Pancreas (tissue), 10 donors: ENCODE data around the gene NFE2L2. TPM values are rescaled to one million over a fixed set of nuclear protein-coding genes. Genes with fewer than 3 reads are reported as not detected.
"Not testable (repeated sequence)": the region's sequence is repeated elsewhere in the genome, so short reads cannot be mapped to it uniquely, and the experiment has no call there.

Experiments used
- ATAC-seq, 4 donors: fragments of 200-7000 bp; cut with Tn5 transposase; one replicate each; pipeline versions ENCODE4 v1.8.0 to v1.9.1; 2020; ENCODE audit warnings: mild to moderate bottlenecking in 4 of 4, moderate library complexity in 4 of 4
- DNase-seq, 6 donors: peaks; one replicate each; pipeline ENCODE4 v3.0.0-alpha.2; 2020
- FAIRE-seq: peaks from 2 replicates; lab custom pipeline; 2012; peaks lifted over from hg19 to GRCh38; lab: Jason Lieb, UNC
- H3K27ac ChIP-seq, 4 donors: fragments of 200-600 bp; sonication (generic); 1 replicate in 3 of 4; 2 replicates in 1 of 4; pipeline versions ENCODE4 v1.5.0 to v1.8.0; 2020
- H3K27me3 ChIP-seq, 4 donors: fragments of 200-600 bp; one replicate each; pipeline ENCODE4 v1.8.0; 2021
- H3K36me3 ChIP-seq, 3 donors: fragments of 200-600 bp; sonication (generic) in 1 of 3; one replicate each; pipeline versions ENCODE4 v1.5.0 to v1.8.0; 2020 to 2021
- H3K4me1 ChIP-seq, 3 donors: fragments of 200-600 bp; one replicate each; pipeline ENCODE4 v1.8.0; 2021
- H3K4me3 ChIP-seq, 4 donors: fragments of 200-600 bp; sonication (generic) in 2 of 4; one replicate each; pipeline versions ENCODE4 v1.5.0 to v1.8.0; 2020 to 2021
- H3K9me3 ChIP-seq, 4 donors: fragments of 200-600 bp; one replicate each; pipeline ENCODE4 v1.8.0; 2021
- WGBS, 2 donors: extraction: QIAGEN DNeasy Blood & Tissue Kit; methylation state at CpG; one replicate each; pipeline ENCODE4 v1.1.7; 2013; 5-methylcytosine and 5-hydroxymethylcytosine counted together
- intact Hi-C, 3 donors: fragments of 100-400 bp; cut with DNase I; formaldehyde crosslinking; loops; one replicate each; pipeline versions ENCODE4 v1.11.1 to v1.14.2; 2022
- polyA plus RNA-seq, 2 donors: library from polyadenylated mRNA; stranded (reverse); fragments of 200-250 nt; gene quantifications; one replicate each; pipeline ENCODE4 v1.2.3, GENCODE V29; 2013
- total RNA-seq, 6 donors: library from RNA; stranded (reverse); fragmentation: NEBNext Ultra II Directional in 4 of 6; extraction: Animal tissue kit (Norgen Biotek cat#: 25700) in 4 of 6; gene quantifications; one replicate each; pipeline versions ENCODE4 v1.2.1 to v1.2.4, GENCODE V29; 2021 to 2023
- TF ChIP-seq, protein P1 (sequence below), 4 donors: fragments of 200-600 bp; sonication (generic) in 3 of 4; IDR thresholded peaks; one replicate each; pipeline versions ENCODE4 v1.5.0 to v1.8.0; 2021; ENCODE audit warnings: antibody characterized with exemption in 4 of 4
- donor health status: healthy with polysubstance abuse.
- donor health status: DM: no; HTN: no; CAD: no; lungs with moderate emphysema.
- donor health status: DM: no; HTN: no; CAD: no.
- donor health status: control.
- donor health status: control.
- donor health status: Bipolar disorder and iron deficiency.
- donor health status: DM: yes; HTN: yes; CAD: no.
- donor health status: DM: no; HTN: no; CAD: no.
- donor health status: DM: no; HTN: no; CAD: no.
- donor health status: DM: yes; HTN: yes; CAD: no.

The NFE2L2 gene
- total RNA-seq (10 to 100 TPM; 20.8 to 48.4 (median 31.4) TPM), polyA plus RNA-seq (10 to 100 TPM; 22.5 to 33.4 TPM)

GRCh38 chr2:177264693-177265587 lies at the start of gene NFE2L2:
TSS of gene NFE2L2 (minus strand) at chr2:177264727. CDS start at chr2:177264576, 151 bp downstream.
- peak within 1 kb of the TSS; percentile 85 to 99 (median 95) for H3K4me3 ChIP-seq
- FAIRE-seq (no peak), ATAC-seq (peak; percentile 78 to 85 (median 82)), DNase-seq (peak; percentile 89 to 95 (median 92))
- no peaks in the 10 kb centered on the region for H3K9me3 ChIP-seq
- intact Hi-C loops, result loop anchor here in 1 of 3 donors (5.0 to 10.0 kb wide), 2 partner anchors 53 to 100 kb away; partner anchors contain the start of gene HNRNPA3
- peaks cover 24 to 35% (median 27%) of the 10 kb centered on the region in 3 donors for H3K4me1 ChIP-seq
- no peaks in the 10 kb centered on the region for H3K36me3 ChIP-seq
- H3K27me3 ChIP-seq, result no peaks in the 10 kb centered on the region
- TF ChIP-seq, protein P1, sequence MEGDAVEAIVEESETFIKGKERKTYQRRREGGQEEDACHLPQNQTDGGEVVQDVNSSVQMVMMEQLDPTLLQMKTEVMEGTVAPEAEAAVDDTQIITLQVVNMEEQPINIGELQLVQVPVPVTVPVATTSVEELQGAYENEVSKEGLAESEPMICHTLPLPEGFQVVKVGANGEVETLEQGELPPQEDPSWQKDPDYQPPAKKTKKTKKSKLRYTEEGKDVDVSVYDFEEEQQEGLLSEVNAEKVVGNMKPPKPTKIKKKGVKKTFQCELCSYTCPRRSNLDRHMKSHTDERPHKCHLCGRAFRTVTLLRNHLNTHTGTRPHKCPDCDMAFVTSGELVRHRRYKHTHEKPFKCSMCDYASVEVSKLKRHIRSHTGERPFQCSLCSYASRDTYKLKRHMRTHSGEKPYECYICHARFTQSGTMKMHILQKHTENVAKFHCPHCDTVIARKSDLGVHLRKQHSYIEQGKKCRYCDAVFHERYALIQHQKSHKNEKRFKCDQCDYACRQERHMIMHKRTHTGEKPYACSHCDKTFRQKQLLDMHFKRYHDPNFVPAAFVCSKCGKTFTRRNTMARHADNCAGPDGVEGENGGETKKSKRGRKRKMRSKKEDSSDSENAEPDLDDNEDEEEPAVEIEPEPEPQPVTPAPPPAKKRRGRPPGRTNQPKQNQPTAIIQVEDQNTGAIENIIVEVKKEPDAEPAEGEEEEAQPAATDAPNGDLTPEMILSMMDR (IDR thresholded peaks at IDR 0.05), result no peak
- 0 to 1% methylated on average over 61 to 66 of the region's 66 CpGs for WGBS, 2 donors
- H3K27ac ChIP-seq, result peak within 1 kb of the TSS; percentile 97 to 100 (median 100)

- no peak overlapping the region for H3K27ac ChIP-seq
- no peak overlapping the region for H3K4me3 ChIP-seq
- no peak for FAIRE-seq
- no peaks in the 10 kb centered on the region for H3K27me3 ChIP-seq
- DNase-seq, result no peak
- no peaks in the 10 kb centered on the region for H3K36me3 ChIP-seq
- H3K4me1 ChIP-seq, result peaks cover 0 to 14% (median 7%) of the 10 kb centered on the region in 3 donors
- TF ChIP-seq, protein P1 (IDR thresholded peaks at IDR 0.05), result no peak
- WGBS, 2 donors, result 79 to 89% methylated on average over 1 of the region's 1 CpG
- no peaks in the 10 kb centered on the region for H3K9me3 ChIP-seq
- intact Hi-C loops, result no loop called here
- ATAC-seq, result peak; percentile 43 to 84 (median 66)
These were observed 49.7 kb upstream of the NFE2L2 start for GRCh38 chr2:177314194-177314593.

- intact Hi-C loops, result no loop called here
- Histone ChIP-seq H3K4me3 (no peak overlapping the region), H3K27ac (no peak overlapping the region), H3K4me1 (peaks cover 0 to 10% (median 7%) of the 10 kb centered on the region in 3 donors), H3K9me3 (no peaks in the 10 kb centered on the region), H3K36me3 (no peaks in the 10 kb centered on the region), H3K27me3 (no peaks in the 10 kb centered on the region)
- WGBS, 2 donors, result 93 to 97% methylated on average over 2 of the region's 2 CpGs
- DNase-seq (no peak), ATAC-seq (no peak), FAIRE-seq (no peak)
- TF ChIP-seq, protein P1 (IDR thresholded peaks at IDR 0.05), result no peak
These were observed 48.7 kb upstream of the NFE2L2 start for GRCh38 chr2:177313162-177313781.

DNA sequence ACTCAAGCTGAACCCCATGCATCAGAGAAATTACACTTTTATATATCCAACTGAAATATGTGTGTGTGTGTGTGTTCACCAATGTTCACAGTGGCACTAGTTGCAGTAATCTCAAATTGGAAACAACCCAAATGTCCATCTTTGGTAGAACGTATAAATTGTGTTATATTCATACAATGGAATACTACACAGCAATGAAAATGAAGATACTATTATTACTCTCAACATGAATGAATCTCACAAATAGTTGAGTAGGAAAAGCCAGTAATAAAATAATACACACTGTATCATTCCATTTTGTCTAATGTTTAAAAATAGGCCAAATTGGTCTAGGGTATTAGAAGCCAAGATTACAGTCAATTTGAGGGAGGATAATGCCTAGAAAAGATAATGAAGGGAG lies 48.0 kb upstream of the NFE2L2 start:
- FAIRE-seq (no peak), DNase-seq (no peak), ATAC-seq (no peak)
- Histone ChIP-seq H3K4me3 (no peak overlapping the region), H3K36me3 (no peaks in the 10 kb centered on the region), H3K27ac (no peak overlapping the region), H3K4me1 (peaks cover 0 to 4% (median 3%) of the 10 kb centered on the region in 3 donors), H3K9me3 (no peaks in the 10 kb centered on the region), H3K27me3 (no peaks in the 10 kb centered on the region)
- WGBS, 2 donors, result 66 to 83% methylated on average over 1 of the region's 1 CpG
- TF ChIP-seq, protein P1 (IDR thresholded peaks at IDR 0.05), result no peak
- intact Hi-C loops, result no loop called here

GRCh38 chr2:177309672-177310309 lies 45.3 kb upstream of the NFE2L2 start:
- H3K27ac ChIP-seq, DNase-seq, H3K4me1 ChIP-seq, H3K27me3 ChIP-seq, H3K36me3 ChIP-seq, ATAC-seq, FAIRE-seq, H3K4me3 ChIP-seq, H3K9me3 ChIP-seq, intact Hi-C loops: not testable (repeated sequence)
- WGBS, 2 donors, result 76 to 82% methylated on average over 7 of the region's 7 CpGs
